GM18861 (cell line): ENCODE results near the gene PRMT7.

Experiments
- ATAC-seq: cut with Tn5 transposase; IDR thresholded peaks from one replicate; pipeline ENCODE4 v1.9.1; 2021; ENCODE audit not compliant: unreplicated experiment

The PRMT7 gene

DNA sequence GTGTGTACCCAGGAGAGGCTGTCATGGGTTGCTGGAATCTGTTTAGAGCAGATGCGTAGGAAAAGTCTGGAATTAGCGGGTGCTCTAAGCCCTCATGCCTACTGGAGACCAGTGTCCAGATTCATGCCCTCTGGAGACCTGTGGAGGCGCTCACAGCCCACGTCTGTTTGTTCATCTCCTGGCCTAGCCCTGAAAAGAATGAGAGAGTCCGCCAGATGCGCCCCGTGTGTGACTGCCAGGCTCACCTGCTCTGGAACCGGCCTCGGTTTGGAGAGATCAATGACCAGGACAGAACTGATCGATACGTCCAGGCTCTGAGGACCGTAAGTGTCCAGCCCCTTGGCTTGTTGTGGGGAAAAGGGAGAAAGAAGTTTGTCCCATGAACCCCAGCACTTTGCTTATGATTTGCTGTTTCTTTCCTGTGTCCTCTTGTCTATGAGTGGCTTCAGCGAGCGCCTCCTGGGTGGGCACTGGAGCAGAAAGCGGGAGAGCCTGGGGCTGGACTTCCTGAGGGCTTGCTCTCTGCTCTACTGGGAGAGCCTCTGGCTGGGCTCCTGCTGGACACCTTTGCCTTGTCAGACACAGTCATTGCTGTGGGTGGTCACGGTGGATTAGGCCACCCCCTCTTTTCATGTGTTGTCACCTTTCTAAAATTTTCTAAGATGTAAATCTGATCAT lies 35.3 kb downstream of the PRMT7 start:
- ATAC-seq, result no peak

DNA sequence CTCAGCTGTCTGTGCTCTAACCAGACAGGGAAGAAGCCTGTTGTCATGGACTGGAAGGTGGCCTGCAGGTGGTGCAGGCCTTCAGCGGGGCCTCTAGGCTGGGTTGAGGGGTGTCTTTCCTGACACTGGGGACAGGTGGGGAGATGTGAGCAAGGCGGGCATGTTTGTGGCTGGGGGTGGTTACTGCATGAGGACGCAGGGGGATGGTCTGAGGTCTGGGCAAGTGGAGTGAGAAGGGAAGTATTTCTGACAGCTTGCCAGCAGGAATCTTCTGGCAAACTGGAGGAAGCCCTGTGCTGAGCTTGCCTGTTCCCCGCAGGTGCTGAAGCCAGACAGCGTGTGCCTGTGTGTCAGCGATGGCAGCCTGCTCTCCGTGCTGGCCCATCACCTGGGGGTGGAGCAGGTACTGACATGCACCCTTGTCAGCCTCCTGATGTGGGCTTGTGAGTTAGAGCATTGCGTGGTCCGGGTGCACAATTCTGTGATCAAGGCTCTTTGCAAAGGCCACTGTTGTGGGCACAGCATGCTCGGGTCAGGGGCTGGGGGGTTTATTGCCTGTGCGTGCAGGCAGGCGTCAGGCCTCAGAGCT lies 36.2 kb downstream of the PRMT7 start:
- no peak for ATAC-seq

DNA sequence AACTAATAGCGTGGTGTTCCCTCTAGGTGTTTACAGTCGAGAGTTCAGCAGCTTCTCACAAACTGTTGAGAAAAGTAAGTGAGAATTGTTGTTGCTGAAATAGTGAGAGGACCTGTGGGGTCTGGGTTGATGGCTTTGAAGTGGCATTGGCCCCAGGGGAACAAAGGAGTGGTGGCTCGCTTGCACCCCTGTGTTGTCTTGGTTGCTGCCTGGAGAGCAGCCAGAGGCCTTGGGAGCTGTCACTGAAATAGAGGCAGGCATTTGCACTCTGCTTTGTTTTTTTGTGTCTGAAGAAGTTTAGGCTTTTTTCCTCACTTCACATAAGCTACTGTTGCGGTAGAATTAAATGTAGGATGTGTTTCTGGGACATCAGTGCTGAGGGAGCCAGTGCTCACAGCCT lies 36.8 kb downstream of the PRMT7 start:
- ATAC-seq, result no peak

DNA sequence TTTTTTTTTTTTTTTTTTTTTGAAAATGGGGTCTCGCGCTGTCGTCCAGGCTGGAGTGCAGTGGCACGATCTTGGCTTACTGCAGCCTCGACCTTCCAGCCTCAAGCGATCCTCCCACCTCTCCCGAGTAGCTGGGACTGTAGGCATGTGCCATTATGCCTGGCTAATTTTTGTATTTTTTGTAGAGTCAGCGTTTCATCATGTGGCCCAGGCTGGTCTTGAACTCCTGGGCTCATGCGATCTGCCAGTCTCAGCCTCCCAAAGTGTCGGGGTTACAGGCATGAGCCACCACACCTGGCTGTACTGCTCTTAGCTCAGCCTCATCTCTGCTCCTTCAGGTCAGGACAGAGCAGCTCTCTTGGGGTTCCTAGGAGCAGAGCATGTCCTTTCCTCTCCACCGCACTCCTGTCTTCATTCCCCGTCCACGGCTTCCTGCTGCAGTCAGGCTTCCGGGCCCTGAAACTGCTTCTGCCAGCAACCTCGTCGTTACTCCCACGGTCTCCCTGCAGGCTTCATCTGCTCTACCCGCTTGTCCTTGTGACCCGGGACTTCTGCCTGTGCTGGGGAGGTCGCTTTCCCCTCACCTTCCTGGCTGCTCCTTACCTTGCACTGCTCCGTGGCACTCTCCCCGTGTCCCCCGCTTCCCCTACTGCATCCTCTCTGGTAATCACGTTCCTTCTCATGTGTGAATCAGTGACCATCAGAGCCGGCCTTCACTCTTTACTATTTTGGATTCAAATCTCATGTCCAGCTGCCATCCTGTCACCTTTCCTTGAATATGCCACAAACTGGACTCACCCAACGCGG lies 38.0 kb downstream of the PRMT7 start:
- ATAC-seq, result no peak

DNA sequence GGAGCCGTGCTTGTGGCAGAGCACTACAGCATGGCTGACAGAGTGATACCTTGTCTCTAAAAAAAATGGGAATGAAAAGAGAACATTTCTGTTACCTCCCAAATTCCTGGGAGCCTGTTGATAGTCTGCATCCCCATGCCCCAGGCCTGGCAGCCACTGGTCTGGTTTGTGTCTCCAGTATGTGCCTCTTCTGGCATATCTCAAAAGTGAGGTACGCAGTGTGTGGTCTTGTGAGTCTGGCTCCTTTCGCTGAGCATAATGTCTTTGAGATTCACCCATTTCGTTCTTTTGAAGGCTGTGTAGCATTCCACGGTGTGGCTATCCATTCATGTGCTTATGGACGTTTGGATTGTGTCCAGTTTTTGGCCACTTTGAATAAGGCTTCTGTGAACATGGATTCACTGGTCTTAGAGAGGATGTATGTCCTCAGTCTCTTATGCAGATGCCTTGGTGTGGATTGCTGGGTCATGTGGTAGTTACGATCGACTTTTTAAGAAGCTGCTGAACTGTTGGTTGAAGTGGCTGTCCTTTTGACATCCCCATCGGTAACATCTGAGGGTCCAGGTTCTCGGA lies 39.1 kb downstream of the PRMT7 start:
- ATAC-seq, result no peak

DNA sequence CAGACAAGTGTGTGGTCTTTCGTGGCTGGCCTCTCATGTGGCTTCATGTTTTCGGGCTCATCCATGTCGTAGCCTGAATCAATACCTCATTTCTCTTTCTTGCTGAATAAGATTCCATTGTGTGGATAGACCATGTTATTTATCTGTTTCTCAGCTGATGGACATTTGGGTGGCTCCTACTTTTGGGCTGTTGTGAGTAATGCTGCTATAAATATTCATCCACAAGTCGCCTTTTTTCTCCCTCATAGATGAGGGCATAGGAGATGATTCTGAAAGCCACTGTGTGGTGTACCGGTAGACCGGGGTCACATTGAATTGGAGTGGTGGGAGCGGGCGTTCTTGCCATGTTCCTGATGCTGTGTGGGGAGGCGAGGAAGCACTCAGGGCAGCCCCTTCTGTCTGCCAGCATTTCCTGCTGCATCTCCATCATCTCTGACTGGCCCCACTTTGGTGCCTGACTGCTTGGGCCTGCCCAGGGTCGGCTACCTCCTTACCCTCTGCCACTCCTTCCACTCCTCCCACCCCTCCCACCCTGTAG lies 40.1 kb downstream of the PRMT7 start:
- ATAC-seq, result no peak

DNA sequence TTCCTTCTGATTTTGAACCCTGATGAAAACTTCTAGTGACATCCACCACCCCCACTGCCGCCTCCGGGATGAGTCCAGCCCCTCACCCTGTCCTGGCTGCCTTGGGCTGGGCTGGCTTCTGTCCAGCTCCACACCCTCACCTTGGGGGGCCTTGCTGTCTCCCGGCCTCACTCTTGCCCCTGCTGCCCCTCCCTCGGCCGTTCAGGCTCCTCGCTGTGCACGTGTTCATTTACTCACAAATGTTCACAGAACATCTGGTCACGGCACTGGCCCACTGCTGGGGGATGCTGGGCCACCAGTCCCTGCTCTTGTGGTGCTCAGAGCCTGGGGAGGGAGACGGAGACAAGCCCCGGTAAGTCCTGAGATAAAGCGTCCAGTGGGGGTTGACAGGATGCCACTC lies 40.6 kb downstream of the PRMT7 start:
- ATAC-seq, result no peak

DNA sequence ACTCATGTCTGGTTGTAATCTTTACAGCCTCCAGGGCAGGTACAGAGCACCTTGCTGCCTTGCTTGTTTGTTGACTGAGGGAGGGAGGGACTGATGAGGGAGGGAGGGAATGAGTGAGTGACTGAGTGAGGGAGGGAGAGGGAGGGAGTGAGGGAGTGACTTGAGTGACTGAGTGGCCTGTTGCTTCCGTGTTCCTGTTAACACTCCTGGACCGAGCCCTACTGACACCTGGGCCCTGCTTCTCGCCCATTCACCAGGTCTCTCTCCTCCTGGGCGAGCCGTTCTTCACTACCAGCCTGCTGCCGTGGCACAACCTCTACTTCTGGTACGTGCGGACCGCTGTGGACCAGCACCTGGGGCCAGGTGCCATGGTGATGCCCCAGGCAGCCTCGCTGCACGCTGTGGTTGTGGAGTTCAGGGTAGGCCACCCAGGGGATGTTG lies 41.2 kb downstream of the PRMT7 start:
- no peak for ATAC-seq

DNA sequence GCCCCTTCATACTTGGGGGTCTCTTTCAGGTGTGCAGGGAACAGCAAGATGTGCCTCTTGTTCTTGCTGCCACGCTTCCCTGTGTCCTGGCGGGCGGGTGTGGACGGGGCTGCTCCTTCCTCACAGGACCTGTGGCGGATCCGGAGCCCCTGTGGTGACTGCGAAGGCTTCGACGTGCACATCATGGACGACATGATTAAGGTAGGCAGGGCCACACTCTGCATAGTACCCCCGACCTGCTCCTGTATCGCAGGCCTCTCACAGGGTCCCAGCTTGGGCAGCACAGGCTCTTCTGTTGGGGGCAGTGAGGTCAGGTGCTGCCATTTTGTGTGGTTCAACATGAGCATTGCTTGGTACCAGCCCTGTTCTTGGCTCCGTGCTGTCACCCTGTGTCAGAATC lies 42.5 kb downstream of the PRMT7 start:
- no peak for ATAC-seq

DNA sequence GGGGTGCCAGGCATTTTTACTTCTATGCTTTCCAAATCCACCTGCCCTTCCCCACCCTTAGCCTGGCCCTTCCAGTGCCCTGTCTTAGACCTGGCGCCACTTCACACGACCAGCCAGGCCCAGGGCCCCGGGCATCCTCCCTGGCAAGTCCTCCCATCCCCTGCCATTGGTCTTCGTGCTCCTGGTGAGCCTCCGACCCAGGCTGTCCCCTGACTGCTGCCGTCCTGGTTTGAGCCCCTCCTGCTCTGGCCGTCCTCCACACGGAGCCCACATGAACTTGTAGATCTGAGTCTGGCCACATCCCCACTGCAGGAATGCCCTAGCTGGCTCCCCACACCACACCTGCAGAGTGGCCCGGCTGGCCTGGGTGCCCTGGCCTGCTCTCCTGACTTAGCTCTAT lies 44.0 kb downstream of the PRMT7 start:
- ATAC-seq, result no peak

DNA sequence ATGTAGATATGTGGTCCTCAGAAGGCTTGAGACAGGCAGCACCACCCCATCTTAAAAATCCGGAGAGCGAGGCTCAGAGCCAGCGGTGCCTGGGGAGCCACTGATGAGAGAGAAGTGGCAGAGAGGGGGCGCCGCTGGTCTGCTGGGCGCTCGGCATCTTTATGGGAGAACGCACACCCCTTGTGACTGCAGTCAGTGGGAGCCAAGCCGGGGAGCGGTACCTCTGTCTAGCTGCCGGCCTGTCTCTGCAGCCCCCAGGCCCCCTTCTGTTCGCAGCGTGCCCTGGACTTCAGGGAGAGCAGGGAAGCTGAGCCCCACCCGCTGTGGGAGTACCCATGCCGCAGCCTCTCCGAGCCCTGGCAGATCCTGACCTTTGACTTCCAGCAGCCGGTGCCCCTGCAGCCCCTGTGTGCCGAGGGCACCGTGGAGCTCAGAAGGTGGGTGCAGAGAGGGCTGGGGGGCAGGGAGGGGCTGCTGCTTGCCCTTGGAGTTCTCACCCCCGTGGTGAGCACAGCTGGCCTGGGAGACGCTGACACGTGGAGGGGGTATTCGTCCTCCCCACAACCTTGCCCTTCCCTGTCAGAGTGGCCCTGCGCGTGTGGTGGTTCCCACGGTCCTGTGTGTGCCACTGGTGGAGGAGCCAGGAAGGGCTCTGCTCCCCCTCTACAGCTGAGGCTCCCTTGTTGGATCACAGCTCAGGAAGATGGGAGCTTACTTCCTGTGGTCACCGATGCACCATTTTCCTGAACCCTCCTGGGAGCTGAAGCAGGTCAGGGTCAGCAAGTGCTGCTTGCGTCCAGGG lies 44.8 kb downstream of the PRMT7 start:
- no peak for ATAC-seq

DNA sequence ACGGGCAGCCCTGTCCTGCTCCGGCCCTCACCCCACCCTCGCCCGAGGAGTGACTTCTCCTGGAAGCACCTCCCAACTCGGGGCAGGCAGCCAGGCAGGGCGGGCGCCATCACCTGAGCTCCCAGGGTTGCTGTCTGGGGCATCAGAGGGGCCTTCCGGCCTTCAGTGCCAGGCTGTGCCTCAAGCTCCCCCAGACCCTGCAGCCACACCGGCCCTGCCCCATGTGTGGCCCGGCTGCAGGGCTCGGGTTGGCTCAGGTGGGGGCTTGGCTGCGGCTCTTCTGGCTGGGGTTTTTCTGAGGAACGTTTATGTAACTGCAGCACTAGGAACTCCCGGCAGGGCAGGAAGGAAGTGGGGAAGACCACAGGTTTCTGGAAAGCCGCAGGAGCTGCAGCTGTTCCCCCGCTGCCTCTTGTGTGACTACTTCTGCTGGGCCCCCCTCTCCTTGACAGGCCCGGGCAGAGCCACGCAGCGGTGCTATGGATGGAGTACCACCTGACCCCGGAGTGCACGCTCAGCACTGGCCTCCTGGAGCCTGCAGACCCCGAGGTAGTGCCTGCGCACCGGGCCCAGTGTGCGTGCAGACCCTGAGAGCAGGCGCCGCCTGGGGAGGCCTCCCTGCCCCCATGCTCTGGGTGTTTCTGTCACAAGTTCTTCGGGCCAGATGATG lies 45.6 kb downstream of the PRMT7 start:
- peak; percentile 75 for ATAC-seq

DNA sequence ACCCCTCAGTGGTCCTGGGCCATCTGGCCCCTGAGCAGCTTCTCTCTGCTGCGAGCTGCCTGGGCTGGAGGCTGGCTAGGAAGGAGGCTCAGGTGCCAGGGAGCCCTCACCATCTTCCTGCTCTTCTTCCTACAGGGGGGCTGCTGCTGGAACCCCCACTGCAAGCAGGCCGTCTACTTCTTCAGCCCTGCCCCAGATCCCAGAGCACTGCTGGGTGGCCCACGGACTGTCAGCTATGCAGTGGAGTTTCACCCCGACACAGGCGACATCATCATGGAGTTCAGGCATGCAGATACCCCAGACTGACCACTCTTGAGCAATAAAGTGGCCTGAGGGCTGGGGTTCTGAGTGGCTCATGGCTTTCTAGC lies 46.1 kb downstream of the PRMT7 start:
- ATAC-seq, result no peak

DNA sequence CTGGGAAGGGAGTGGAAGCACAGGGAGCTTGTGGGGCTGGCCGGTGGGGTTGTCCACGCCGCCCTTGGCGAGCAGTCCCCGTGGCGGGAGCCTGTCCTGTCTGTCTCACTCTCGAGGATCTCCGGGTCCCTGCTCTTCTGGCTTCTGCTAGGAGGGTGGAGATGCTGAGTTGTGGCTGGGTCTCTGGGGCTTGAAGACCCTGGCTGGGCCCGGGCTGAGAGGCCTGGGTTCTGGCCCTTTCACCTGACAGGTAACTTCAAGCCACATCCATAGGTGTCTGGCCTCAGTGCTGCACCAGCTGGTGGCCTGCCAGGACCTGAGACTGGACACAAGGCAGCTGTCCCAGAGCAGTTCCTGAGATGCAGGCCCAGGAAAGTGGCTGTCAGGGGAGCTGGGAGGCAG lies 46.7 kb downstream of the PRMT7 start:
- ATAC-seq, result no peak

DNA sequence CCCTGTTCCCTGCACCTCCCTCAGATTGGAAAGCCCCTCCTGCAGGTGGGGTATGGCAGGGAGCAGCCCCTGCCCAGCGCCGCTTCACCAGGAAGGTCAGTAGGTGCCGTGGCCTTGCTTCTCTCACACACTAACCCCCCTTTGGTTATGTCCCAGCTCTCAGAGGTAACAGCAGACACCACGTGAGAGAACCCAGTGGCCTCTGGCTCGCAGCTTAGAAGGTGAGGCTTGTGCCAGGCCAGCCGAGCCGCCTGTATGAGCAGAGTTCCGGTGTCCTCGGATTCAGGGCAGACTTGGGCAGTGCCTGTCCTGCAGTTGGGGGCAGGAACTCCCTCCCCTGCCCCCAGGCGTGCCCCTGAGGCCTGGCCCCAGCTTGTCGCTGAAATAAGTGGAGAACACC lies 47.1 kb downstream of the PRMT7 start:
- ATAC-seq, result no peak

DNA sequence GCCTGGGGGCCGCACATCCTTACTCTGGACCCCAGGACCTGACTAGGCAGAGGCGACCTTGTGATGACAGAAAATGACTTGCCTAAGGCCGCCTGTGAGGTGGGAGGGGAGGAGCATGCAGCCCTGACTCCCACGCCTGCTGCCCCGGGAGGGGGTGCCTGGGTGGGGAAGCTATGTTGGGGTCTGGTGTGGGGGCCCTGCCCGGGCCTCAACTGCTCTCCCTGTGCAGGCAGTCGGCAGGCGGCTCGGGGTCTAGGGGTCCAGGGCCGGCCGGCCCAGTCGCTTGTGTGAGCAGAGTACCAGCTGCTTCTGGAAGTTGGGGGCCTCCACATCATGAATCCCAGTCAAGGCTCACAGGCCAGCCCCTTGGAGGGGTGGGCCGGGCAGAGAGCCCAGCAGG lies 48.1 kb downstream of the PRMT7 start:
- ATAC-seq, result no peak

DNA sequence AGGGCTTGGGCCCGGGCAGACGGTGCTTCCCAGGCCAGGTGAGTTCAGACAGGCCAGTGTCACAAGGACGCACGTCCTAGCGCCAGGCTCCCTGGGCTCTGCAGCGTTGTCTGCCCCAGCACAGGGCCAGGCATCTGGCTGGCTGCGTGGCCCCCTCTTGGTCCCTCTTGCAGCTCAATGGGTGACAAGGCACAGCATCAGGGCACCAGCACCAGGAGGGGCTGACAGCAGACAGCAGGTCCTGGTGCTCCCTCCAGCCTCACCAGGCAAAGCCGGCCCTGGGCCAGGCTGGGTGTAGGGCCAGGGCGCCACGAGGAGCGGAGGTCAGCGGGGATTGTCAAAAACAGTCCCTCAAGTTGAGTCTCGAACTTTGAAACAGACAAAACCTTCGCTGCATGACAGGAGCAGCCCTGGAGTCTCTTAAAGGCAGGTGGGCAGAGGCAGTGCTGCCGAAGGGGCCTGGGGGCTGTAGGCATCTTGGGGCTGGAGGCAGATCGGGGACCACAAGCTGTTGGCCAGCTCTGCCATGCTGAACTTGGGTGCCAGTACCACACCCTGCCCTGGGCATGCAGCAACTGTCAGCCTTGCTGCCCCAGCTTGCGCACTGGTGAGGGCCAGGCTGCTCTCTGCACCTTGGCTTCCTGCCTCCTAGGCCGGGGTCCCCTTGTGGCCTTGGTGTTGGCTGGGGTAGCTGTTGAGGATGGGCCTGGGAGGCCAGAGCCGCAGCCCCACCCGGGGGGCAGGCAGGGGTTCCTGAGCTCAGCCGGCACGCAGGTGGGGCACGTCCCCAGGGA lies 48.8 kb downstream of the PRMT7 start:
- ATAC-seq, result no peak

DNA sequence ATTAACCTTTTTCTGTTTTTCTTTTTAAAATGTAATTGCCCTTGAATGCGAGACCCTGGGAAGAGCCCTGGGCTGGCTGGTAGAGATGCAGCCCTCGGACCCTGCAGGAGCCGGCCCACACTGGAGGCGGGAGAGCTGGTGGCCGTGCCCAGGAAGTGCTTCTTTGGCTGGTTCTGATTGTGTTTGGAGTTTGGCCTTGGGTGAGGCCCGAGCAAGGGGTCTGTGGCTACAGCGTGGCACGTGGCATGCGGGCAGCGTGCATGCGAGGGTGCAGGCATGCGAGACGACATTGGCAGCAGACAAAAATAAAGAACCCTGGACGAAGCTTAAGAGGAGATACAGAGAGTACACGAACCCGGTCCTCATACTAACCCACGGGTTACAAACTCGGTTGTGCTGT lies 49.7 kb downstream of the PRMT7 start:
- no peak for ATAC-seq

DNA sequence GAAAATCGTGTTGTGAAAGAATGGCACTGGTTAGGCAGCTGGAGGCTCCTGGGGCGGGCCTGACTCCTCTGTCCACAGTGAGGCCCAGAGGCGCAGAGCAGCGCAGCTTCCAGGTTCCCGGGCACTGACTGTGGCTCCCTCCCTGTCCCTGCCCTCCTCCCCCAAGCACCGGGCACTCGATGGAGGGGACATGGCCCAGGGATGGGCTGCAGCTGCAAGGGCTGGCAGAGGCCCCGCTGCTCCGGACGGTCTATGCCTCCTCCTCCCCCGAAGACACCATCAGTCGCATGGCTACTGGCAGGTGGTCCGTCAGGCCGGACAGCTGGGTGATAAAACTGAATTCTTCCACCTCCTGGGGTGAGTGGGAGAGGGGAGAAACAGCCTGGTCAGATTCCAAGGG lies 50.1 kb downstream of the PRMT7 start:
- ATAC-seq, result no peak

DNA sequence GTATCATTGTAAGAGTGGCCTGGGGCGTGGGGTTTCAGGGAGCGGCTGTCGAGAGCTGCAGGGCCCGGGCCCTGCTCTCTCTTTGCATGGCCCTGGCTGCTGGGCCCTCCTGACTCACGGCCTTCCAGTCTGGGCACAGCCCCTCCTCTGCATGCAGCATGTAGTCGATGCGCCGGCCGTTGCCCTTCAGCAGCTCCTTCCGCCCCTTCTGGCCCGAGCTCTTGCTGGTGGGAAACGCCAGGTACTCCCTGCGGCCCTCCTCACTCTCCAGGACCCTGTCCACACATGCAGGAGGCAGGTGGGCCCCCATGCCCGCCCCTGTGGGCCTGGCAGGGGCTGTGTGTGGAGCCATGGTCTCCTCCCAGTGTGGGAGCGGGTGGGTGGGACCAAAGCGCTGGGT lies 50.7 kb downstream of the PRMT7 start:
- ATAC-seq, result no peak
